ENCODE data around the gene MINDY4.
A peak's percentile ranks its signal among the peaks of the same experiment; 100 is the strongest.

Gene MINDY4

DNA sequence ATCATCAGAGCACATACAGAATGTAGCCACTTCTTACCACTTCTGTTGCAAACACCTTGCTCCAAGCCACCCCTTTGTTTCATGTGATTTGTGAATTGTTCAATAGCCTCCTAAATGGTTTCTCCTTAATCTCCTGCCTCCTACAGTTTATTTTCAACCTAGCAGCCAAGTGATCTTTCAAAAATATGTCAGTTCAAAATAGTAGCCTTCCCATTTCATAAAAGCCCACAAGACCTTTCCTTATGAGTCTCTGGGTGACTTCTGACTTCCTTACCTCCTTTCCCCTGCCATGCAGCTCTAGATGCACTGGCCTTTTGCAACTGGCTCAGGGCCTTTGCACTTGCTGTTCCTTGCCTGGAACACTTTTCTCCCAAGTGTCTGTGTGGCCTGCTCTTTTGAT, 4.8 kb downstream of the MINDY4 start:
- no peak for DNase-seq

DNA sequence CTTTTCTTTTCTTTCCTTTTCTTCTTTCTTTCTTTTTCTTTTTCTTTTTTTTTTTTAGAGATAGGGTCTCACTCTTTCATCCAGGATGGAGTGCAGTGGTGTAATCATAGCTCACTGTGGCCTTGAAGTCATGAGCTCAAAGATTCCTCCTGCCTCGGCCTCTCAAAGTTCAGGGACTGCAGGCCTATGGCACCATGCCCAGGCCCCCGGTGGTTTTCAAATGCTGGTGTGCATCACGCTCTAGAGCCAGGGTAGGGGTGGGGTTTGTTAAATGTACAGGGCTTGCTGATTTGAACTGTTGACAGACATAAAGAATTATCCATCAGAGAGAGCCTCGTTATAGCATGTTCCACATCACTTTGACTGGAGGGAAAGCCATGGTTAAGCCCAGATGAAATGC, 5.8 kb downstream of the MINDY4 start:
- DNase-seq: no peak

DNA sequence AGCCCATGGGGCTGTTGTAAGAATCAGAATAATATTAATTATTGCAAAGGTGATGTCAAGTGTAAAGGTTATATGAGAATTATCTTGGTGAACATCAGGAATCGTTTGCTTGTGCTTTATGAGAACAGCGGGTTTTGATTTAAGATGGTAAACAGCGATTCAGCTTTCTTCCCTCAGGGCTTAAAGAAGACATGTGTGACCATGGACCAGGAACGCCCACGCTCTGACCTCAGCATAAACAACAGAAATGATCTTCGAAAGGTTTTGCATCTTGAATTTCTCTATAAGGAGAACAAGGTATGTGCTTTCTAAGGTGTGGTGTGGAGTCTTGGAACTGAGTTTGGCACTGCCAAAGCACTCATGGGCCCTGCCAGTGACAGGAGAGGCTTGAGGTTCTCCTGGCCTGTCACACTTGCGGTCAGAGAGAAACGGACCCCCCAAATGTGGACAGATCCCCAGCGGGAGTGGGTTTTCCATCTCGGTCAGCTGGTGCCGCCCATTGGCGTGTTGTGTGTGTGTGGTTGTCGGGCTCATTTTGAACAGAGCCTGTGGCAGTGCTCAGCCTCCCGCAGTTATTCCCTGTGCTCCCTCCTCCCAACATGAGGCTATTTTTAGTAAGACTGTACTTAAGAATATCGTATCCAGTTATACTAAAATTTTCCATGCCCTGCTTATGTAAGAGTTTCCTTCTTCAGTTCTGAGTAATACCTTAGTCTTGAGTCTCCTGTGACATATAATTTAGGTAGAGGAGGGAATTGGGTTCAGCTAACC, 7.2 kb downstream of the MINDY4 start:
- peak; percentile 40 for DNase-seq

DNA sequence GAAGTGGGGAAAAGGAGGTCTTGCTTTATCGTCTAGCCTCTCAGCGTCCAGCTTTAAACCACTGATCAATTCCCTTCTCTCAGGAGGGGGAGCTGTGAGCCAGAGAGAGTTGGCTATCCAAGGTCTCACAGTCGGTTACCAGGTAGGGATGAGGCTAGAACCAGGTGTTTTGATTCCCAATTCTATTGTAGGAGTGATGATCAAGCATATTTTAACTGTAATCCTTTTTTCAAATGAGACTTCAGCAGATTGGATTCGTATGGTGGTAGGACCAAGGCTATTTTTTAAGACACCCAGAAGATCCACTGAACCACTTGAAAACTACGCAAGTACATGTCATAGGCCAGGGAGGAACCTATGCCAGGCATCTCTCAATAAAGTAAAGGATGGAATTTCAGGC, 8.4 kb downstream of the MINDY4 start:
- DNase-seq: no peak

DNA sequence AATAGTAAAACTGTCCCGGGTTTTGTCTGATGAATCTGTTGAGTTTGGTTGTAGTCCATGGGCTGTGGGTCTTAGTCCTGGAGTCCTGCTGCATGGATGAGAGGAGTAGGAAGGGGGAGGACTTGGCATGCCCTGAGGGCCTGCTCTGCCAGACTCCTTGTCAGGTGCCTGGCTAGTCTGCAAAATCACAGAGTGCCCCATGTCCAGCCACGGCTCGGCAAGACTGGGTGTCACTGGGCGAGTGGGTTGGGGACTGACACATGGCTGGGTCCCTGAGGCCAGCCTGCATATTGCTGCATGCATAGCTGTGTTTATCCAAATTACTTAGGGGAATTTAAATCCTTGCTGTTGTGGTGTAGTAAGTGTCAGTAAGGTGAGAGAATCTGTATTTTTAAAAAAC, 9.7 kb downstream of the MINDY4 start:
- no peak for DNase-seq

DNA sequence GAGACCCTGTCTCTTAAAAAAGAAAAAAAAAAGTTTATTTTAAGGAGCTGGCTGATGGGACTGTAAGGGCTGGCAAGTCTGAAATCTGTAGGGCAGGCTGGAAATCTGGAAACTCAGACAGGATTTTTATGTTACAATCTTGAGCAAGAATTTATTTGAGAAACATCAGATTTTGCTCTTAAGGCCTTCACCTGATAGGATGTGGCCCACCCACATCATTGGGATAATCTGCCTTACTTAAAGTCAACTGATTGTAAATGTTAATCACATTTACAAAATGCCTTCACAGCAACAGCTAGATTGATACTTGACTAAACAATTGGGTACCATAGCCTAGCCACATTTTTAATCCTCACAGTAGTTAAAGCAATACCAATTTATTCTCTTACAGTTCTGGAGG, 11.5 kb downstream of the MINDY4 start:
- no peak for DNase-seq

DNA sequence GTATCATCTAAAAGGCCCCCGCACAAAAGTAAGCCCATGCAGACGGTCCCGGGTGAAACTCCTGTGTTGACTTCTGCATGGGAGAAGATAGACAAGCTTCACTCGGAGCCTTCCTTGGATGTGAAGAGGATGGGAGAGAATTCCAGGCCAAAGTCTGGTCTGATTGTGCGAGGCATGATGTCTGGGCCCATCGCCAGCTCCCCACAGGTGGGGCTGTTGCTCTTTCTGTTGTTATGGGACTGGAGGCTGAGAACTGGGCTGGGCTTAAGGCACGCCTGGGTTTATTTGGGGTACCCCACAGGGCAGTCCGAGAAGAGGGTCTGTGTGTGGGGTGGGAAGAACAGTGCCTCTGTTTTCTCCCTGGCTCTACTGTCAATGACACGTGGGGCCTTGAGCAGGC, 14.6 kb downstream of the MINDY4 start:
- no peak for DNase-seq

DNA sequence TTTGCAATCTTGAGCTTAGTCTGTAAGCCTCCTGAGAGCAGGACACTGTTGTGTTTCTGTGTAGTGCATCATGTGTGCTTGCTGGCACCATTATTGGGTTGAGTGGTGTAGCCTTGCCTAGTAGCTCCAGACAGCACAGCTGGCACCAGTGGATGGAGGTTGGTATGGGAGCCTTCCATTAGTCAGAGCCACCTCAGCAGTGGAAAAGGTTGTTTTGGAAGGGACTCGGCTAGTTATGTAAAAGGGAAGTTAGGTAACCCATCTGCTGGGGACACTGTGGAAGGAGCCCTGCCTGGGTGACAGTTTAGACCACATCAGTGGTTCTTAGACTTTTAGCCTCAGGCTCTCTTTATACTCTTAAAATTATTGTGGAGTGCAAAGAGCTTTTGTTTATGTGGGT, 16.3 kb downstream of the MINDY4 start:
- no peak for DNase-seq

DNA sequence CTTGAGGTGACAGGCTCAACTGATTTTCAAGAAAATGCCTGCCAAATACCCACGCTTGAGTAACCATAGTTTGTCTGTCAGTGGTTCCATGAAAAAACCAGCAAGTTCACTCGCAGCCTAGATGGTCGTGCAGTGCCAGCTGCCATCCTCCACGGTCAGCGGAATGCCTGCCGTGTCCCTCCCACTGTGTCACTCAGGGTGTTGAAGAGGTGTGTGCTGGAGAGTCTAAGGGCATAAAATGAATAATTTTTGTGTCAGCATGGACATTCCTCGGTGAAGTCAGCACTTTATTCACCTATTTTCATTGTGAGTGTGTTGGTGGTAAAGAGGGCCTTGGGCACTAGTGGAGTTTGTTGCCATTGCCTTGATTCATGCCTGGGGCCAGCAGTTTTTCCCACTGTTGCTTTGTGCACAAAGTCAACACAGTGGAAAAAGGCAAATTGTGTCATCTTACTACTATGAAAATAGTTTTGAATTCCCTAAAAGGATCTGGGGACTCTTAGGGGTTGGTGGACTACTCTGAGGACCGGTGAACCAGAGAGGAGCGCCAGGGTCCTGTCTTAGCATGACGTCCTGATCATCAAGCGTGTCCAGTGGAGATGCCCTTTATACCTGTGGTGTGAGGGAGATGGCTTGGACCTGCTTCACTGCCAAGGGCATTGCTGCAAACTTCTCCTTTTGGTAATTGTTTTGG, 17.6 kb downstream of the MINDY4 start:
- DNase-seq: no peak

DNA sequence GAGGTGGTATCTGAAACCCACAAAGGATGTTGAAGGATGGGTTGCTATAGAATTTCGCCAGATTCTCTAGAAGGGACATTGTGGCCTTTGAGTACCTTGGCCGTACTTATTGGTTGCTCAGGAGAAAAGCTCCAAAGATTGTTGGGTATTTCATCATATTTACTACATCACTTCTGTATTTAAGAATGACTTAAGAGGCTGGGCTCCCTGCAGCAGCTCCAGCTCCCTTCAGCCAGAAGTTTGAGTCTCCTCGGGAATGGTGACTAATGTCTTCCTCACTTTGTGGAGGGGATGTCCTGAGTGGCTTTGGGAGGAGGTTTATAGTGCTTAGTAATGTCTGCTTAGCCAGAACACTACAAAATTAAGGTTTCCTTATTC, 18.1 kb downstream of the MINDY4 start:
- DNase-seq: peak; percentile 93

DNA sequence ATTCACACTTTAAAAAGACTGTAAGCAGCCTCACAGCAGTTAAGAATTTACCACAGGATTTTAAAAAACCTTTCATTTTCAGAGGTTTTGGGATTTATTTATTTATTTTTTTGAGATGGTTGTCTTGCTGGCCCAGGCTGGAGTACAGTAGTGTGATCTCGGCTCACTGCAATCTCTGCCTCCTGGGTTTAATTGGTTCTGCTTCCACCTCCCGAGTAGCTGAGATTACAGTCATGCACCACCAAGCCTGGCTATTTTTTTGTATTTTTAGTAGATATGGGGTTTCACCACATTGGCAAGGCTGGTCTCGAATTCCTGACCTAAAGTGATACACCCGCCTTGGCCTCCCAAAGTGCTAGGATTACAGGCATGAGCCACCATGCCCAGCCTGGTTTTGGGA, 19.1 kb downstream of the MINDY4 start:
- DNase-seq: peak; percentile 18

DNA sequence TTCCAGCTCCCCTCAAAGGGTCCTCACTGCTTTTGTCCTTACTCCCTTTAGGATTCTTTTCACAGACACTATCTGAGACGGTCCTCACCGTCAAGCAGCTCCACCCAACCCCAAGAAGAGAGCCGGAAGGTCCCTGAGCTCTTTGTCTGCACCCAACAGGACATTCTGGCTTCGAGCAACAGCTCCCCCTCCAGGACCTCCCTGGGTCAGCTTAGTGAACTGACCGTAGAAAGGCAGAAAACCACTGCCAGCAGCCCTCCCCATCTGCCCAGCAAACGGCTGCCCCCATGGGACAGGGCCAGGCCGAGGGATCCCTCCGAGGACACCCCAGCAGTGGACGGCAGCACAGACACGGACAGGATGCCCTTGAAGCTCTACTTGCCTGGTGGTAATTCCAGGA, 19.9 kb downstream of the MINDY4 start:
- DNase-seq: no peak

DNA sequence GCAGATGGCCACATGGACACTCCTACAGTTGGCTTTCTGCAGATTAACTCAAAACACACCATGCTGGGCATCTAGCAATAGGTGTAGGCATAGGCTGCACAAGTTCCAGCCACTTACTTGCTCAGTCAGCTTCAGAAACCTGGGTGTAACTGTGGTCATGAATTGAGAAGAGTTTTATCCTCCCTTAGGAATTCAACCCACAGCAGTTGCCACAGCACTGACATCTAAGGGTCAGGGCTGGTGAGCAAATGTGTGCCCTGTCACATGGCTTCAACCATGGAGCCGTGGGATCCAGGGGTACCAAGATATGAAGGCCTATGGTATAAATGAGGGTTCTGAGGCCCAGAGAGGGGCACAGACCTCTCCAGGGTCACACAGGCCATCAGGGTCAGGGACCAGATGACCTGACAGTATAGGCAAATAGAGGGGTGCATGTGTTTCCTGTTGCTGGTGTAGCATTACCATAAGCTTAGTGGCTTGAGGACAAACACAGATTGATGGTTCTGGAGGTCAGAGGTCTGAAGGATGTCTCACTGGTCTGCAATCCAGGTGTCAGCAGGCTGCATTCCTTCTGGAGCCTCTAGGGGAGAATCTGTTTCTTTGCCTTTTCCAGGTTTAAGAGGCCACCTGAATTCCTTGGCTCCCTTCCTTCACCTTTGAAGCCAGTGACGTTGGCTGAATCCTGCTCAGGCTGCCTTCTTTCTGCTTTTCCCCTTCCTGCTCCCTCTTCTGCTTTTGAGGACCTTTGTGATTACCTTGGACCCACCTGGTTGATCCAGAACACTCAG, 24.1 kb downstream of the MINDY4 start:
- DNase-seq: no peak

DNA sequence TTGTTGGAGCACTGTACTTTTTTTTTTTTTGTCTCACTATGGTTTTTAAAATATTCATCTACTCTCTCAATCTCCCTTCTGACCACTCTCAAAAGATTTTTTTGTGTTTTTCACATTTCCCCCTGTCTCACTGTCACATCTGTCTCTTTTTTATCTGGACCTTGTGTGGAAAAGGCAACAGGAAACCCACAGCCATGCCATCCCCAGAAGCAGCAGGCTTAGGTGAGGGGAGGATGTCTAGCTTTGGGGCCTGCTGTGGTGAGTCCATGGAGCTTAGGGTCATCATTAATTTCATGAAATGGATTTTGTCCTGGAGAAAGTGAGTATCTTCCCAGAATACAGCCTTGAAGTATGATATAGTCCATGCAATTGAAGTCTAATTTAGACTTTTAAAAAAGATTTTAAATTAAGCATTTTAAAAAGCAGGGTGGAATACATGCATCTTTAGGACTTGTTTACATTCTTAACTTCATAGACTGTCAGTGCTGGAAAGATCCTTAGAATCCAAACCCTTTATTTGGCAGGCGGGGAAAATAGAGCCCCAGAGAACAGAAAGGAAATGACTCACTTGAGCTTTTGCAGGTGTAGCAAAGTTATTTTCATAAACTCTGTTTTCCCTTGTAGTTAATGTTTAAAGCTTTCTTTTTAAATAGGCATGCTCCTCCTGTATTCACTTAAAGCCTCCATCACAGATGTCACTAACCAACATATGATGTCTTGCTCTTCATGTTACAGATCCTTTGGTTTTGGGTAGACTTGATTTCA, 25.1 kb downstream of the MINDY4 start:
- peak; percentile 43 for DNase-seq

DNA sequence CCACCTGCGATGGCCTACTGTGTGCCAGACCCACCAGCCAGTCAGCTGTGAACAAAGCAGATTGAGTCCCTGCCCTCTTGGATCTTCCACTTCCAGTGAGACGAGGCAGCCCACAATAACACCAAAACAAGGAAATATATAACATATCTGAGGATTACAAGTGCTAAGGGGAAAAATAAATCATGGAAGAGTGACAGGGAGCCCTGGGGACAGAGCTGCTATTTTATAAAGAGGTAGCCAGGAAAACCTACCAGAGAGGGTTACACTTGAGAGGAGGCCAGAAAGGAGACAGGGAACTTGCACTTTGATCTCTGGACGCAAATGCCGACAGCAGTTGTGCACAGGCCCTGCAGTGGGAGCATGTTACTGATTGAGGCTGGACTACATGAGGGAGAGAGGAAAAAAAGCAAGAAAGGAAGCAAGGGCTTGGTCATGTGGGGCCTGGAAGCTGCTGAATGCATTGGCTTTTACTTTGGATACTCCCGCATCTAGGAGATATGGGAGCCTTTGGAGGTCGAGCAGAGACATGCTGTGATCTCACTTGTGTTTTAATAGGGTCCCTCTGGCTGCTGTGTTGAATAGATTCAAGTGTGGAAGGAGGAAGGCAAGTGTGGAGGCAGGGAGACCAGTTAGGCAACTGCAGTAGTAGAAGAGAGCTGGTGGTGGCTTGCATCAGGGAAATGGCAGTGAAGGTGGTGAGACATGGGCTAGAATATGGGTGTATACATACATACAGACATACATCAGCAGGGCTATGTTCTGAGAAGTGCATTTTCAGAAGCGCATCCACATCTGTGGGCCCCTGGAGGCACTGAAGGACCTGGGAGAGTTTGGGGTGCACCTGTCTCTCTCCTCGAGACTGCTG, 26.2 kb downstream of the MINDY4 start:
- no peak for DNase-seq

DNA sequence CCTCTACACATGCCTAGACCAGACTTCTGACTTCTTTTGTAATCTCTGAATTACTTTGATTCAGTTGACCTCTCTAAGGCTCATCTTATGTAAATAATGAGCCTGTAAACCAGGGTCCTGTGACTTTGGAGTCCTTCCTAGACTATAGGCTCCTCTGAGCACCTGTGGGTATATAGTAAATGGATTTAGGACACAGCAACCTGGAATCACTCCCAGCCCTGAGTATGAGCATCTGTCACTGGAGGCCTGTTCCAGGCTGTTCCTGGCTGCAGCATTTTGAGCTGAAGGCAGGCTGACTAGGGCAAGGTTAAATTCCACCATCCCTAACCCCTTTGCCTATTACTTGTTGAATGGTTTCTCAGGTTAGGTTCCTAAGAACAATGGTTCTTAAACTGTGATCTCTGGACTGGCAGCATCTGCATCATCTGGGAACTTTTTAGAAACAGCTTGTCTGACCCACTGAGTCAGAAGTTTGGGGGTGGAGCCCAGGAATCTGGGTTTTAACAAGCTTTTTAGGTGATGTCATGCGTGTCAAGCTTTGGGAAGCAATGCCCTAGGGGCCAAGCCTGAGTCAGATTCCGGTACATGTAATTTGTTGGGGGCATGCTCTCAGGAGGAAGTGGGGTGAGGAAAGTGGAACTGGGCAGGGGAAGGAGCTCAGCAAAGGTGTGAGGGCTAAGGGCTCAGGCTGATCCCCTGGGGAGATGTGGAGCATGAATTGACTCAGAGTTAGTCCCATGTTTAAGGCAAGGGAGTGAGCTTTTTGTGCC, 28.2 kb downstream of the MINDY4 start:
- peak; percentile 96 for DNase-seq

DNA sequence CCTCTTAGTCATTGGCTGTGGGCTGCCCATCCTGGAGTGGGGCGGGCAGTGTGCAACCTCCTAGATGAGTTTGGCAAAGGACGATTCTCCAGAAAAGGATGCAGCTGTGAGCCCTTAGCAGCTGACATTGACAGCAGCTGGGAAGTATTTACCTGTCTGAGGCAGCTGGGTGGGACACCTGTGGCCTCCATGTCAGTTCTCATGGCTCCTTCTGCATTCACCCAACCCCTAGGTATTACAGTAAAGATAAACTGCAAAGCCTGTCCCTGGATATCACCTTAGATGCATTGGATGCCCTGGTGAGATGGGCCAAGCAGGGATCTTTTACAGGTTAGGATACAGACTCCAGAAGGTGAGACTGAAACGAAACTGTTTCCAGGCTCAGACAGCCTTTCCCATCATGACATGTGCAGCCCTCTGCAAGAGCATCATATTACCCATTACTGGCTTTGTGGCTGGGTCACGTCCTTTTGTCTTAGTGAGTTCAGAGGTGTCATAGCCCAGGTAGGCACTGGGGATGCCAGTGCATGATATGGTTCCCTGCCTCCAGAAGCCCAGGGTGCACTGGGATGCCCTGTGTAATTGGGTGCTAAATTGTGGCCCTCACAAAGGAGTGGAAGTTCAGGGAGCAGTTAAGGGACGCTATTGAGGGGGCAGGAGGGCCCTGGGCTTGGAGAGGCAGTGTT, 28.9 kb downstream of the MINDY4 start:
- DNase-seq: no peak

DNA sequence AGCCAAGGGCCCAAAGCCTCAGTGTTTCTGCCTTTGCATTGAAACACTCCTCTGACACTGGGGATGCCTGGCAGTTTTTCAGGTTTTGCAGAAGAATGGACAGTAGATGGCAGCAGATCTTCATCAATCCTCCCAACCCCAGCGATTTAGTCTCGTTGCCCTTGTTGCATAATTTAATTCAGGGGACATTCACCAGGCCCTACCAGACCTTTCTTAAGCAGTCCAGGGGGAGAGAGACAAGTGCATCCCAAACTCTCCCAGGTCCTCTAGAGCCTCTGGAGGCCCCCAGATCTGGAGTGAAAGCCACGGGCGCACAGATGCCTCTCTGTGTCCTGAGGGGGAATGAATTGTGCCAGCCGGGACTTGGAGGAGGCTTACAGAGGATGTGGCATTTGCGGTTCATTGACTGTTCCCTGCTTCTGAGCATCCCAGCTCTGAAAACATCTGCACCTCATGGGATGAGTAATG, 29.6 kb downstream of the MINDY4 start:
- DNase-seq: peak; percentile 82

DNA sequence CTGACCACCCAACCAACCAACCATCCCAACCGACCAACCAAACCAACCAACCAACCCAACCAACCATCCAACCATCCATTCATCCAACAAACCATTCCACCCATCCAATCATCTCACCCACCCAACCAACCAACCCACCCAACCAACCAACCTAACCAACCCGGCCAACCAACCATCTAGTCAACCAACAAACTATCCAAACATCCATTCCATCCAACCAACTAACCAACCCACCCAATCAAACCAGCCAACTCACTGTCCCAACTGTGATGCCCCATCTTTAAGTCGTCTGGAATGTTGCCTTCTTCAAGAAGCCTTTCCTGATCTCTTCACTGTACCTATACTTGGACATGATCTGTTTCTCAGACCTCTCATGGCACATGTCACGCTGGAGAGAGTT, 31.6 kb downstream of the MINDY4 start:
- DNase-seq: no peak

DNA sequence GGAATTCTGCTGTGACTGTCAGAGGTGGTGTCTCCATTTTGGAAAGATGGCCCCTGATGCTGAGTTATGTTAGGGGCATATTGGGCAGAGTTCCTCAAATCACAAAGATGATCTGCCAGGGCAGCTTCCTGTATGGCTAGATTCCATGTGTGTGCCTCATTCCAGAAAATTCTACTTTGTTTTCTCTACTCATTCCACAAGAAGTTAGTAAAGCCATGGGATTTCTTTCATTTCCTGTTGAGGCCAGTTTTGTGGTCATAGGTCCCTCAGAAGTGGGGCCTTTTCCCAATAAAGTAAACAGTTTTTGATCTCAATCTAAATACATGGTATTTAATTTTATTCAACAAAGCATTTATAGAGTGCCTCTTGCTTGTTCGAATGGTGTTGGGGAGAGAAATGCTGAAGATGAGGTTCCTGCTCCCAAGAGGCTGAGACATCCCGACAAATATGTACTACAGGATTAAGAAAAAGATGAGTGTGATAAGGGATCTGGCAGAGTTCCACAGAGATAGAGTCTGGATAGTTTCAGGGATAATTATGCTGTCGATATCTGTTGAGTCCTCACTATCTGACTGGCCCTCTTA, 33.0 kb downstream of the MINDY4 start:
- peak; percentile 98 for DNase-seq

Data from fibroblast of skin of back (primary cell).